HG02798 (cell line): ENCODE data around the gene NR2F1-AS1.
"Not testable (repeated sequence)": the region's sequence is repeated elsewhere in the genome, so short reads cannot be mapped to it uniquely, and the experiment has no call there.

Experiments used
- ATAC-seq: cut with Tn5 transposase; IDR thresholded peaks from one replicate; pipeline ENCODE4 v1.9.1; 2021; ENCODE audit warnings: mild to moderate bottlenecking; ENCODE audit not compliant: unreplicated experiment, poor library complexity

The NR2F1-AS1 gene

DNA sequence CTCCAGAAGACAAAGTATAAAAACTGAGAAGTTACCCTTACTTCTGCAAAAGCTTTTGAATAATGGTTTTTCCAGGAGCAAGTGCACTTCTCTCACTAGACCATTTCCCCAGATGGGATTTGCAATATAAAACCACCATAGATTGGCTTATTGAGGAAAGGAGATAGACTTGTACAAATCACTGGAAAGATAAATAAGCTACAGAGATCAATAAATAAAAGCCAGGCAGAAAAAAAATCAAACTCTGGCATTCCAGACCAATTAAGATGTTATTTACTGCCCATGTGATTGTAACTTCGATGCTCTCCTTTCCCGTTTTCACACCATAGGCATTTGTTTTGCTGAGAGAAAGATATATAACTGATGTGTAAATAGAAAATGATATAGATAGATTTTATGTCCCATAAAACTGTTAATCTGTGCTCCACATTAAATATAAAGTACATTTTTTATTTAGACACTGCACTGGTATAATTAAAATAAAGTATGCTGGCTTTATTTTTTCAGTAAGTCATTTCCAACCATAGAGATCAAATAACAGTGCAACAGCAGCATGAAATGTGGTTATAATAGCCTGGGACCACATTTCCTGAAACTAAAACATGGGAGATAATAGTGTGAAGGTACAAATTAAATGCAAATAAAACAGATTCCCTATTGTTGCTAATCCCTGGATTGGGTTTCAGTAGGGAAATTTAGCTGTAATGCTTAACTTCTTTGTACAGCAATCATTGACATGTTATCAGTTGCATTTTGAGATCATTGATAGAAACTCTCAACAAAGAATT, 177.7 kb downstream of the NR2F1-AS1 start:
- ATAC-seq, result no peak

DNA sequence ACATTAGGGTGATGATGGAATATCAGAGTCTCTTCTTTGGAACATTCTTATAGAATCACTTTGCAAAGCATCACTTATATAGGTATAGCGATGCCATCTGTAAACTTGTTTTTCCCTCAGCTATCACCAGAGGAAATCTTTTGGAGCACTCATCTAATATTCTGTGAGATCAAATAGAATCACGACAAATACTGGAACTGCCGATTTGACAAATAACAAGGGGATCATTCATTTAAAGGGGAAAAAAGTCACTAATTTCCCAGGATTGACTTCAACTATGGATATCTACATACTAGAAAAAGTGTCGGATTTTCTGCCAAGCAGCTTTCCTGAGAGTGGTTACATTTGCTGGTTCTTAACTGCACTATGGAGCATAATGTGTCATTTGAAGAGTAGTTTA, 178.6 kb downstream of the NR2F1-AS1 start:
- ATAC-seq, result no peak

- no peak for ATAC-seq
Measured at GRCh38 chr5:93401634-93402213, 179.3 kb downstream of the NR2F1-AS1 start.

GRCh38 chr5:93399675-93400074, 181.3 kb downstream of the NR2F1-AS1 start:
- ATAC-seq, result no peak

GRCh38 chr5:93395971-93396379, 185.0 kb downstream of the NR2F1-AS1 start:
- ATAC-seq, result no peak

- ATAC-seq, result no peak
Measured at GRCh38 chr5:93395010-93395409, 186.0 kb downstream of the NR2F1-AS1 start.

- no peak for ATAC-seq
Measured at GRCh38 chr5:93394301-93394700, 186.7 kb downstream of the NR2F1-AS1 start.

DNA sequence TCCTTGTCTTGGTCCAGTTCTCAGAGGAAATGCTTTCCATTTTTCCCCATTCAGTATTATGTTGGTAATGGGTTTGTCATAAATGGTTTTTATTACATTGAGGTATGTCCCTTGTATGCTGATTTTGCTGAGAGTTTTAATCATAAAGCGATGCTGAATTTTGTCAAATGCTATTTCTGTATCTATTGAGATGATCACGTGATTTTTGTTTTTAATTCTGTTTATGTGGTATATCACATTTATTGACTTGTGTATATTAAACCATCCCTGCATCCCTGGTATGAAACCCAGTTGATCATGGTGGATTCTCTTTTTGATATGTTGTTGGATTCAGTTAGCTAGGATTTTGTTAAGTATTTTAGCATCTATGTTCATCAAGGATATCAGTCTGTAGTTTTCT, 189.8 kb downstream of the NR2F1-AS1 start:
- ATAC-seq, result not testable (repeated sequence)

GRCh38 chr5:93385655-93386054, 195.4 kb downstream of the NR2F1-AS1 start:
- ATAC-seq, result no peak

GRCh38 chr5:93384995-93385394, 196.0 kb downstream of the NR2F1-AS1 start:
- no peak for ATAC-seq

DNA sequence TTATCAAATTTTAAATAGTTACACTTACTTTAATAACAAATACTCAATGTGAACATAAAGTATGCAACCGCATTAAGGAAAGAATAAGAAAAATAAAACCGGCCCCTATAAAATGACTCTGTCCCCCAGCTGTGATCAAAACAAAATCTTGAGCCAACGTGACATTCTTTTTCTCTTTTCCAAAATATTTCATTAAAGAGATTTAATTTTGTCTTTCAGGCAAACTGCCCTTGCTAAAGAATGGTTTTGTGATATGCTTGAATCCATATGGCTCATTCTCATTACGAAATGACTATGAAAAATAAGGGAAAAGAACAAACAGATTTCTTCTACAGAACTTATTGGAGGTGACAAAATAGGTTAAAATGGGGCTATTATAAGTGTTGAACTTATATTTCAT, 197.0 kb downstream of the NR2F1-AS1 start:
- ATAC-seq, result no peak

GRCh38 chr5:93382188-93382825, 198.7 kb downstream of the NR2F1-AS1 start:
- ATAC-seq, result peak; percentile 29

GRCh38 chr5:93381057-93381456, 200.0 kb downstream of the NR2F1-AS1 start:
- ATAC-seq, result no peak

DNA sequence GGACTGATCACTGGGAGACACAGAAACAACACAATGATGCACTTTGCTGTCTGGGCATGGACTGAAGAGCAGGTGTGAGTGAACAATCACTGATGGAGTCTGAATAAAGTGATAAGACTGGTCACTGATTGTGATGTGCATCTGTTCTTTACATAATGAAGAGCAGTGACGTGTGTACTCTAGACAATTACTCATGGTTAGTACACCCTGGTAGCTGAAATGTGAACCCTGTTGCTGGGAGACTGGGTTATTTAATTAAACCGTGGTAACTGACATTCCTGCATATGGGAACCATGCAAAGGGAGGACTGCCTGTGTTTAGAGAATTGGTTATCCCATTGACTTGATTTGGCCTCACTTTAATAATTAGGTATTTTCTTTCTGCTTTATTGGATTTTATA, 202.9 kb downstream of the NR2F1-AS1 start:
- no peak for ATAC-seq

DNA sequence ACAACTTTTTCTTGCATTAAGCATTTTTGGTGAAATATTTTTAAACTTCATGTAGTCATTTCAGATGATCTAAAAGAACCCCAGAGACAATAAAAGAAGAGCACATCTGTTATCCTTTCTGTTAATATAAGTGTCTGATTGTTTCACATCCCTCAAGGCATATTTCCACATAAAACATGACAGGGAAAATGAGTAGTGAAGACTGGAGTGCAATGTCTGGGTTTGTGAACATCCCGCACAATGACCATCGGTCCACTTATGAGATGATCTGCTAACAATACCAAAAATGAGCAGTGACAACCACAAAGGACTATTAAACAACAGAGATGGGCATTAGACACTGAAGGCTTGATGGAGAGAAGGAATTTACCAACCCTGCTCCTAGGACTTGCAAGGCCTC, 209.1 kb downstream of the NR2F1-AS1 start:
- ATAC-seq, result no peak

- no peak for ATAC-seq
Measured at GRCh38 chr5:93364378-93364777, 216.6 kb downstream of the NR2F1-AS1 start.

- no peak for ATAC-seq
Measured at GRCh38 chr5:93360436-93361088, 220.5 kb downstream of the NR2F1-AS1 start.

GRCh38 chr5:93359960-93360305, 221.1 kb downstream of the NR2F1-AS1 start:
- no peak for ATAC-seq
